Progenitor cell of endocrine pancreas (in vitro differentiated cells): ENCODE results near the gene MOCS3. TPM values are rescaled to one million over a fixed set of nuclear protein-coding genes. Genes with fewer than 3 reads are reported as not detected.

Experiments used
- DNase-seq: peaks from one replicate; pipeline ENCODE4 v3.0.0; 2021; ENCODE audit warnings: low spot score; ENCODE audit not compliant: unreplicated experiment
- H3K27ac Mint-ChIP-seq: 2 replicates; pipeline ENCODE4 v1.8.0; 2021; ENCODE audit warnings: mild to moderate bottlenecking, moderate library complexity, mixed read lengths
- H3K27me3 Mint-ChIP-seq: 2 replicates; pipeline ENCODE4 v1.8.0; 2021; ENCODE audit warnings: mixed read lengths
- H3K36me3 Mint-ChIP-seq: 2 replicates; pipeline ENCODE4 v1.8.0; 2022; ENCODE audit warnings: mixed read lengths; ENCODE audit not compliant: insufficient read depth
- H3K4me1 Mint-ChIP-seq: 2 replicates; pipeline ENCODE4 v1.8.0; 2021; ENCODE audit warnings: low read depth, mixed read lengths
- H3K4me3 Mint-ChIP-seq: 2 replicates; pipeline ENCODE4 v1.8.0; 2021; ENCODE audit warnings: low read depth, mild to moderate bottlenecking, moderate library complexity, mixed read lengths
- H3K9me3 Mint-ChIP-seq: 2 replicates; pipeline ENCODE4 v1.8.0; 2021; ENCODE audit warnings: low read depth, mixed read lengths
- CTCF ChIP-seq: fragments of 200-600 bp; sonication (generic); IDR thresholded peaks from one replicate; pipeline ENCODE4 v1.5.0; 2021; ENCODE audit warnings: antibody characterized with exemption, mild to moderate bottlenecking; ENCODE audit not compliant: unreplicated experiment
- total RNA-seq: library from RNA; stranded (reverse); gene quantifications from 2 replicates; pipeline ENCODE4 v1.2.1, GENCODE V29; 2021

Gene MOCS3
- total RNA-seq, 1 donor from 2014 or later, result 5.8 TPM

GRCh38 chr20:50919567-50919966 lies 39.1 kb upstream of the MOCS3 start:
- Mint-ChIP-seq H3K4me3 (no peak overlapping the region), H3K27ac (peak overlapping the region; percentile 91), H3K27me3 (no peaks in the 10 kb centered on the region), H3K9me3 (no peaks in the 10 kb centered on the region), H3K36me3 (peaks cover 9% of the 10 kb centered on the region), H3K4me1 (peaks cover 55% of the 10 kb centered on the region)
- no peak for TF ChIP-seq CTCF
- no peak for DNase-seq

- H3K27me3 Mint-ChIP-seq, result no peaks in the 10 kb centered on the region
- H3K9me3 Mint-ChIP-seq, result no peaks in the 10 kb centered on the region
- no peak overlapping the region for H3K4me3 Mint-ChIP-seq
- peaks cover 10% of the 10 kb centered on the region for H3K36me3 Mint-ChIP-seq
- peak overlapping the region; percentile 76 for H3K27ac Mint-ChIP-seq
- no peak for TF ChIP-seq CTCF
- peaks cover 59% of the 10 kb centered on the region for H3K4me1 Mint-ChIP-seq
- DNase-seq, result no peak
Observed at GRCh38 chr20:50920997-50921396, 37.6 kb upstream of the MOCS3 start.

- peaks cover 53% of the 10 kb centered on the region for H3K4me1 Mint-ChIP-seq
- no peaks in the 10 kb centered on the region for H3K9me3 Mint-ChIP-seq
- H3K27me3 Mint-ChIP-seq, result no peaks in the 10 kb centered on the region
- H3K4me3 Mint-ChIP-seq, result no peak overlapping the region
- no peak for TF ChIP-seq CTCF
- no peak for DNase-seq
- H3K36me3 Mint-ChIP-seq, result peaks cover 10% of the 10 kb centered on the region
- H3K27ac Mint-ChIP-seq, result peak overlapping the region; percentile 88
Observed at GRCh38 chr20:50921803-50922501, 36.7 kb upstream of the MOCS3 start.

- TF ChIP-seq CTCF, result no peak
- Mint-ChIP-seq H3K27ac (peak overlapping the region; percentile 39), H3K4me3 (no peak overlapping the region), H3K36me3 (peaks cover 24% of the 10 kb centered on the region), H3K9me3 (no peaks in the 10 kb centered on the region), H3K4me1 (peaks cover 56% of the 10 kb centered on the region), H3K27me3 (no peaks in the 10 kb centered on the region)
- DNase-seq, result no peak
Observed at GRCh38 chr20:50924261-50924920, 34.2 kb upstream of the MOCS3 start.

DNA sequence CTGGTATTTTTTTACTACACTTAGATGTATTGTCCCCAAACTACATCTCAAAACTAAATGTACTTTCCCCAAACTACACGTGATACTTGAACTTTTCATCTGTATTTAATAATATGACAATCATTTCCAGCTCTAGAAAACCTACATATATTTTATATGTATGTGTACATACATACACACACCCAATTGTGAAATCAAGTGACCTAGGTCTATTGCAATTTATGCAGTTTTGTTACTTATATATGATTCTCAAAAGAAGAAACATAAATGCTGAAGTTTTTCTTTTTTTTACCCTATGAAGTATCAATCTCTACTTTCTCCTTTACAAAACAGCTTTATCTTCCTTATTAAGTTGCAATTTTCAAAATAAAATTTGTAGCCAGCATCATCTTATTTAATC lies 32.1 kb upstream of the MOCS3 start:
- TF ChIP-seq CTCF, result no peak
- Mint-ChIP-seq H3K4me1 (peaks cover 50% of the 10 kb centered on the region), H3K27ac (no peak overlapping the region), H3K36me3 (peaks cover 25% of the 10 kb centered on the region), H3K9me3 (no peaks in the 10 kb centered on the region), H3K27me3 (no peaks in the 10 kb centered on the region), H3K4me3 (no peak overlapping the region)
- no peak for DNase-seq
